ENCODE measurements around the gene PPT2.

DNA sequence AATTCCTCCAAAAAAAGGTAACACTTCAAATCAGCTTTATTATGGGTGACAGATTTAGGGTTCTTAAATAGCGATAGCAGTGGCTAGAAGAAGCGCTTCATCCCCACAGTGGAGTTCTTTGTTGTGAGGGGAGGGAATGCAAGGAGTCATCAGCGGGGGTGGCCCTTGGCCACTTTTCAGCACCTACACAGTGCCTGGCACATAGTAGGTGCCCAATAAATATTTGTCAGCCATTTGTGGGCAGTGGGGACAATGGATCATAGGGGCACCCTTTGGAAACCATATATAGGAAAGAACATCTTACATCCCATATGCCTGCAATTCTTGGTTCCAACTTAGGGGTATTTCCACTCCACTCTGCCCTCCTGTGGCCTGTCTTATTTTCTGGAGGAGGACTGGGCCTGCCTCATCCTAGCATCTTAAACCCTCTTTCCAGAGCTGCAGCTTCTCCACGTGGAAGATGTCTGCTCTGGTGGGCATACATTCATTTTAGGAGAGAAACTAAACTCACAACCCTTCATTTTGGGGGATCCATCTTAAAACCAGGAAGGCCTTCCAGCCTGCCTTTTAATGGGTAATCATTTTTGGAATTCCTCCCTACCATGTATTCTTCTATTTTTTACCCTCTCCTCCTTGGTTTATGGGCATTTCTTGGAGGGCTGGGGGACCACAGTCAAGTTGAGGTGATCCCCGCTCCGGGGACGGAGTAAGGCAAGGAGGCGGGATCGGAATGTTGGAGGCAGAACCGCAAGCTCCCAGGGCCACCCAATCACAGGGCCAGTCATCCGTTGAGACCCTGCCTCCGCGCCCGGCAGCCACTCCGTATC is 41.1 kb downstream of the PPT2 start:
- TF ChIP-seq, protein P1, sequence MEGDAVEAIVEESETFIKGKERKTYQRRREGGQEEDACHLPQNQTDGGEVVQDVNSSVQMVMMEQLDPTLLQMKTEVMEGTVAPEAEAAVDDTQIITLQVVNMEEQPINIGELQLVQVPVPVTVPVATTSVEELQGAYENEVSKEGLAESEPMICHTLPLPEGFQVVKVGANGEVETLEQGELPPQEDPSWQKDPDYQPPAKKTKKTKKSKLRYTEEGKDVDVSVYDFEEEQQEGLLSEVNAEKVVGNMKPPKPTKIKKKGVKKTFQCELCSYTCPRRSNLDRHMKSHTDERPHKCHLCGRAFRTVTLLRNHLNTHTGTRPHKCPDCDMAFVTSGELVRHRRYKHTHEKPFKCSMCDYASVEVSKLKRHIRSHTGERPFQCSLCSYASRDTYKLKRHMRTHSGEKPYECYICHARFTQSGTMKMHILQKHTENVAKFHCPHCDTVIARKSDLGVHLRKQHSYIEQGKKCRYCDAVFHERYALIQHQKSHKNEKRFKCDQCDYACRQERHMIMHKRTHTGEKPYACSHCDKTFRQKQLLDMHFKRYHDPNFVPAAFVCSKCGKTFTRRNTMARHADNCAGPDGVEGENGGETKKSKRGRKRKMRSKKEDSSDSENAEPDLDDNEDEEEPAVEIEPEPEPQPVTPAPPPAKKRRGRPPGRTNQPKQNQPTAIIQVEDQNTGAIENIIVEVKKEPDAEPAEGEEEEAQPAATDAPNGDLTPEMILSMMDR (IDR thresholded peaks at IDR 0.05): peak in 4 of 6 experiments; percentile 7 to 49 (median 15)
- TF ChIP-seq POLR2A (IDR thresholded peaks at IDR 0.05) (peak in 2 of 4 donors; percentile 11 to 90), EP300 (IDR thresholded peaks at IDR 0.05) (no peak), POLR2AphosphoS5 (IDR thresholded peaks at IDR 0.05) (peak; percentile 11 to 81)
